Transverse colon (tissue), 4 donors: ENCODE results near the gene RAB41.

Source experiments
- CTCF ChIP-seq, 5 experiments: fragments of 200-600 bp in 3 of 5; fragments of 450-650 bp in 2 of 5; sonication (generic) in 3 of 5; IDR thresholded peaks; 1 replicate in 2 of 5; 2 replicates in 3 of 5; pipeline ENCODE4 v1.5.1; 2016 to 2017; ENCODE audit warnings: antibody characterized with exemption in 5 of 5, inconsistent platforms in 3 of 5, mild to moderate bottlenecking in 2 of 5, moderate library complexity in 1 of 5
- EP300 ChIP-seq: sonication (generic); formaldehyde crosslinking; IDR thresholded peaks from one replicate; pipeline ENCODE4 v1.6.1; 2017; ENCODE audit warnings: antibody characterized with exemption, low read depth
- POLR2AphosphoS5 ChIP-seq, 3 donors: sonication (generic); formaldehyde crosslinking; IDR thresholded peaks; one replicate each; pipeline ENCODE4 v1.6.1; 2016; ENCODE audit warnings: antibody characterized with exemption in 3 of 3

GRCh38 chrX:70301716-70302115 lies 19.7 kb downstream of the RAB41 start:
- TF ChIP-seq EP300 (no peak), POLR2AphosphoS5 (IDR thresholded peaks at IDR 0.05) (no peak), CTCF (IDR thresholded peaks at IDR 0.05) (no peak)
